LNCAP (cell line): Measurements from ENCODE around the gene PTPRN2.

Experiments used
- CTCF ChIP-seq: fragments of 450-650 bp; IDR thresholded peaks from 2 replicates; pipeline ENCODE4 v1.5.1; 2017; ENCODE audit warnings: mild to moderate bottlenecking

The PTPRN2 gene

GRCh38 chr7:158369866-158370265, 217.8 kb downstream of the PTPRN2 start:
- TF ChIP-seq CTCF, result no peak

GRCh38 chr7:158369290-158369689, 218.3 kb downstream of the PTPRN2 start:
- no peak for TF ChIP-seq CTCF

GRCh38 chr7:158368449-158368848, 219.2 kb downstream of the PTPRN2 start:
- TF ChIP-seq CTCF, result no peak

- no peak for TF ChIP-seq CTCF
These were observed 220.0 kb downstream of the PTPRN2 start for GRCh38 chr7:158367634-158367982.

GRCh38 chr7:158366916-158367633, 220.5 kb downstream of the PTPRN2 start:
- TF ChIP-seq CTCF, result no peak

- TF ChIP-seq CTCF, result no peak
These were observed 221.3 kb downstream of the PTPRN2 start for GRCh38 chr7:158366346-158366745.

- no peak for TF ChIP-seq CTCF
These were observed 222.4 kb downstream of the PTPRN2 start for GRCh38 chr7:158365267-158365666.

GRCh38 chr7:158364451-158364850, 223.2 kb downstream of the PTPRN2 start:
- no peak for TF ChIP-seq CTCF
